HTR-8/SVneo (cell line): Measurements from ENCODE around the gene PYGM.
A peak's percentile ranks its signal among the peaks of the same experiment; 100 is the strongest.

ENCODE experiments used
- DNase-seq: peaks from one replicate; pipeline ENCODE4 v3.0.0; 2011; ENCODE audit warnings: low spot score, mixed read lengths; ENCODE audit not compliant: insufficient read length
- FAIRE-seq: peaks from 2 replicates; lab custom pipeline; 2011; peaks lifted over from hg19 to GRCh38; lab: Jason Lieb, UNC

PYGM gene

DNA sequence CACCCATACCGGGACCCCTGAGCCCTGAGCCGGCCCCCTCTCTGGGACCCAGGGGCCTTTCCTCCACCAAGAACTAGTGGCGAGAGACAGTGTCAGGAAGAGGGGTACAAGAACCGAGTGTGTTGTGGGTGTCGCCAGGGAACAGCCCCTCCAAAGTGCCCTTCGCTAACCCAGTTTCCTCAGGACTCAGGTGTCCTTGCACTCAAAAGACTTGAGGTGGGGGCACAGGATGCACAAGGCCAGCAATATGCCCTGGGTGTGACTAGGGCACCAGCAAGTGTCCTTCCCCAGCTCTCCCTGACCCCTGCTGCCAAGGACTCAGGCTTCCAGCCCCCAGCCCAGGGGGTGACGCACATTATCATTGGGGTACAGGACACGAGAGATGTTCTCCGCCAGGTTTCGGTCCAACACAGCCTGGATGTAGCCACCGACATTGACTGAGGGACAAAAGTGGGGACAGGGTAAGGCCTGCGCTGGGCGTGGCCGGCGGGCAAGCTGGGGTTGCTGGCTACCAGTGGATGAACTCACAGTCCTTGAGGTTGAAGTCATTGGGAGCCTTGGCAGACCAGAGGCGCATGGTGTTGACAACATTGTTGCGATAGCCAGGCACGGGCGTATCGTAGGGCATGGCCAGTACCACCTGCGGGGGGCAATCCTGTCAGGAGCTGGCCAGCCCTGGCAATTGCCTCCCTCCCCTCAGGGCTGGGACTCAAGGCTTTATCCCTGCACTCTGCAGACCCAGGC, 4.7 kb downstream of the PYGM start:
- no peak for FAIRE-seq
- DNase-seq = no peak

DNA sequence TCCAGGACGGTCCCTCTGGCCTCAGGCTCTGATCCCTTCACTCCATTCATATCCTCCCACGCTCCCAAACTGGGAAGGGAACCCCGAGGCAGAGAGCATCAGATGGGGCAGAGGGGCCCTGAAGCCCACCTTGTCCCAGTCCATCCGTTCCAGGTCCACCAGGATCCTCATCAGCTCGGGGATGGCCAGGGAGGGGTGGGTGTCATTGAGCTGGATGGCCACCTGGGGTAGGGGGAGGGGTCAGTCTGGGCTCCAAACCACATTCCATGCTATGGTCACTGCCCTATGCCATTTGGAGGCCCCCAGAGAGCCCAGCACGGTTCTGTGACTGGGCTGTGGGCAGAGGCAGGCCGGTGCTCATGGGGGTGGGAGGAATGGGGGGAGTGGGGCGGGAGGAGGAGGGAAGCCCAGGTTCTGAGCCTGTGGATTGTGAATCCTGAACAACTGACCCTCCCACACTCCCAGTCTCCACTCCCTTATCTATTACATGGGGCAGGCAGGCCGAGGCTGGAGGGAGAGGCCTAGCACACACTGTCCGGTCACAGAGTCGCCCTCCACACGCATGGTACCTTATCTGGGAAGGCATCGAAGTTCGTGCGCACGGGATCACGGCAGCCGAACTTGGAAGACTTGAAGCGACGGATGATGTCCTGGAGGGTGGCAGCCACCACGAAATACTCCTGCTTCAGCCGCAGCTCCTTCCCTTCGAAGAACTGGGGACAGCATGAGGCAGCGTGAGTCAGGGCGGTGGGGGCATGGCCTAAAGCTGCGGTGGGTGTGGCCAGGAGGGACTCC, 5.5 kb downstream of the PYGM start:
- no peak for DNase-seq
- no peak for FAIRE-seq

DNA sequence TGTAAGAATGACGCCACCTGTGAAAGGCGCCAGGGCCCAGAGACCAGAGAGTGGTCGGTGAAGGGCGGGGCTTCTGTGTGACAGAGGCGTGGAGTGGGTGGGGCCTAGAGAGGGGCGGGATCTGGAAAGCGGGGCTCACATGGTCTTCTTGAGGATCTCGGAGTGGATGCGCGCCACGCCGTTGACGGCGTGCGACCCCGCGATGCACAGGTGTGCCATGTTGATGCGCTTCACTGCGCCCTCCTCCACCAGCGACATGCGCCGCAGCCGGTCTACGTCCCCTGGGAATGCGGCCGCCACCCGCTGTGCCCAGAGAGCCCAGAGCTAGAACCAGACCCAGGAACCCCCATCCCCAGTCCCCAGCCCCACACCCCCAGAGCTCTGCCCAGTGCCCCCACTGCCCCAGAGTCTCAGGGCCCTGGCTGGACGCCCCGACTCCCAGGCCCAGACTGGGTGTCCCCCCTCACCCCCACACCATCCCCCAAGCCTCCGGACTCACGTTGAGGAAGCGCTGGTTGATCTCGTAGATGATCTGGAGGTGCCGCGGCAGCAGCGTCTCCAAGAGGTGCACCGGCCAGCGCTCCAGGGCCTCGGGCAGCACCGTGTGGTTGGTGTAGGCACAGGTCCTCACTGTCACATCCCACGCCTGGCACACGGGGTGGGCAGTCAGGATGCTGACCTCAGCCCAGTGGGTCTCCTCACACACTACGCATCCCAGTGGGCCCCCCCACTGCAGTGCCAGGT, 6.2 kb downstream of the PYGM start:
- DNase-seq (no peak), FAIRE-seq (no peak)

DNA sequence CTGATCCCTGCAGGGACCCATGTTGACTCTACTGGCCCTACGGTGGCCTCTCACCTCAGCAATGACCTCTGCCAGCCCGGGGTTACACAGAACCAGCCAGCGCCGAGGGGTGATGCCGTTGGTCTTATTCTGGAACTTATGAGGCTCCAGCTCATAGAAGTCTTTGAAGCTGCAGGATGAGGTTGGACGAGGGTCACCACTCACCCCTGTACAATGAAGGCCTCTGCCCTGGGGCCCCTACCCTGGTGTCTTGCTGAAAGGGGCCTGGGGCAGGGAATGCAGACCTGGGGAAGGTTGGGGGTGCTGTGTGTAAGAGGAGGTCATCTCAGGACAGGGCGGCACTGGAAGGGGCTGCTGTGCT, 6.8 kb downstream of the PYGM start:
- no peak for FAIRE-seq
- DNase-seq = no peak

DNA sequence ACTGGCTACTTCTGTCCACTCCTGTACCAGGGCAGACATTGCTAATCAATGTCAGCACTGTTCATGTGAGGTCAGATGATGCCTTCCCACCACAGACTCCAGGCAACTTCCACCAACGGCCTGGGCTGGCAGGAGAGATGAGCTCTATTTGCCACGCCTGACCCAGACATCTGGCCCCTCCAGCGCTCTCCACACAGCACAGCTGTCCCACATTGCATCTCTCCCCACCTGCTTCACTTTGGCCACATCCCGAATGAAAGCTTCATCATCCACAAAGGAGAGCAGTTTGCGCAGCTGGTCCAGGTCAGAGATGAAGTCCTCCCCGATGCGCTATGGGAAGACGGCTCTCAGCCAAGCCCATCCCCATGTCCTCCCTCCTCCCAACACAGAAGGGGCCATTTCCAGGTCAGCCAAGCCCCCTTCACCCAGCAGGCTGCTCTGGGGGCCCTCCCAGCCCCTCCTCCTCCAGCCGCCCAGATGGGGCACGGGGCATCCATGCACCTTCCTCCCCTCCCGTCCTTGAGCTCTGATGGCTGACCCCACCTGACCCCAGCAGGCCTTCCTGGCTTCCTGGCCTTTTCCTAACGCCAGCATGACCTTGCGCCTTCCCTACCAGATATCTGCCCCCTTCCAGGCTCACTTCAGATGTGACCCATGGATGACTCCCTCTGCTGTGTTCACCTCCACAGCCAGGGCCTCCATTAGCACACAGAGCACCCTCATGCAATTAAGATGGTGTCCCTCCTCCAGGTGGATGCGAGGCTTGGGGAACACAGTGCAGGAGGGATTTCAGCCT, 7.4 kb downstream of the PYGM start:
- FAIRE-seq (no peak), DNase-seq (no peak)

DNA sequence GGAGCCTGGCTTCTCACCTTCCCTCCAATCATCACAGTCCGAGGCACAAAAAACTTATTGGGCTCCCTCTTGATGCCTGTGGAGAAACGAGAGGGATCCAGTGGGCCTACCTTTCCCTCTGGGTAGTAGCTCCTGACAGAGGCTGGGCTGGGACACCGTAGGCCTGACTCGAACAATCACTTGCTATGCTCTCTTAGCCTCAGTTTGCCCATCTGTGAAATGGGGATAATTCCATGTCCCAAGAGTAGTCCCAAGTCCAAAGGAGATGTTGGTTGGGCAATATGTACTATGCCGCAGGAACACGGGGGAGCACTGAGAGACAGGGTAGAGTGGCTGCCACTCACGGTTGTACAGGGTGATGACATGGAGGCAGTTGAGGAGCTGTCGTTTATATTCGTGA, 8.2 kb downstream of the PYGM start:
- DNase-seq = no peak

DNA sequence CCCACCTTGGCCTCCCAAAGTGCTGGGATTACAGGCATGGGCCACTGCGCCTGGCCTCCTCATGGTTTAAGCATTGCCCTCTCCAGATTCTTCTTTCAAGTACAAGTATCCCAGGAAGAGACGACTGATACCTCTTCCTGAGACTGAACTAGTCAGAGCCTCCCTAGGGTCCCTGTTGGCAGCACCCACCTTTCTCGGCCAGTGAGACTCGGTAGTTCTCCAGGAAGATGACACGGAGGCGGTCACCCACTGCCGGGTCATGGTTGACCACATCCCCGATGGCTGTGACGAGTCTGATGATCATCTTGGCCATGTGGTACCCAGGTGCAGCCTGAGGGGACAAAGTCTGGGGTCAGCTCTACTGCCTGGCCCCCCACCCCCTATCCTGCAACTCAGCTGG, 8.6 kb downstream of the PYGM start:
- DNase-seq = no peak
- FAIRE-seq = no peak

More for the DNA sequence above, 8.2 kb downstream of the PYGM start:
- no peak for FAIRE-seq

DNA sequence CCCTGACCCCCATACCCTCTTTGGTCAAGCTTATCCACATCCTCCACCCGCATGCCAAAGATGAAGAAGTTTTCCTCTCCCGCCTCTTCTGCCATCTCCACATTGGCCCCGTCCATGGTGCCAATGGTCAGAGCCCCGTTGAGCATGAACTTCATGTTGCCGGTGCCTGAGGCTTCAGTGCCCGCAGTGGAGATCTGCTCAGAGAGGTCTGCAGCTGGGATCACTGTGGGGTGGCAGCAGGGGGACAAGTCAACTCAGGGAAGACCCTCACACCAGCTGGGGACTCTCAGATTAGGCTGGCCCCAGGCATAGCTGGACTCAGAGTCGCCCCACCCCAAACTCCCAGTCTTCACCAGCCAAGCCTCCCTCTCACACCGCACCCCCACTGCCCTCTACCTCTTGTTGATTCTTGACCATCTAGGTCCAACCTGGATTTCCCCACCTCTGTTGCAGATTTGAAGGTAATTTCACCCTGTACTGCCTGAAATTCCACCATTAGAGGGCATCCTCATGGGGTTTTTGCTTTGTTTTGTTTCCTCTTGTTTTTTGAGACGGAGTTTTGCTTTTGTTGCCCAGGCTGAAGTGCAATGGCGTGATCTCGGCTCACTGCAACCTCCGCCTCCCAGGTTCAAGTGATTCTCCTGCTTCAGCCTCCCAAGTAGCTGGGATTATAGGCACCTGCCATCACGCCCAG, 9.3 kb downstream of the PYGM start:
- no peak for FAIRE-seq
- DNase-seq = no peak

DNA sequence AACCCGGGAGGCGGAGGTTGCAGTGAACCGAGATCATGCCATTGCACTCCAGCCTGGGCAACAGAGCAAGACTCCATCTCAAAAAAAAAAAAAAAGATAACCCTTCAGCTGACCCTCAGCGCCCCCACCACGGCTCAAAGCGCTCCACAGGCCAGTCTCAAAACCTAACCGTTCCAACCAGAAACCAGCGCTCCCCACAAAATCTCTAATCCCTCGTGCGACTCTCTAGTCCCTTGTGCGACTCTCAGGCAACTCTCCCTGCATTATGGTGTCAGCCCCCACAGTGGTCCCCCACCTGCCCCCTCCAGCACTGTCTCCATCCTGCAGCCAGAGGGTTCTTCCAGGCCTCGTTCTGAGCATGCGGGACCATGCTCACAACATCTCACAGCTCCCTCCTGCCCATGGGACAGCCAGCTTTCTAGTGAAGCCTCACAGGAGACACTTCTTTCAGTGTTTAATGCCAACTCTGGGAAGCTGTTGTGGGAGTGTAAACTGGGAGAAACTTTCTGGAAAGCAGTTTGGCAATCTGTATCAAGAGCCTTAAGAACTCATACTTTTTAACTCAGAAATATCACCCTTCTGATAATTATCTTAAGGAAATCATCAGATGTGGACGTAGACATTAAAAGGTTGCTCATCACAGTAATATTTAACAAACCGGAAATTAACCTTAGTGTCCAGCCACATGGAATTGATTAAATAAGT, 11.7 kb downstream of the PYGM start:
- no peak for FAIRE-seq
- DNase-seq = no peak

DNA sequence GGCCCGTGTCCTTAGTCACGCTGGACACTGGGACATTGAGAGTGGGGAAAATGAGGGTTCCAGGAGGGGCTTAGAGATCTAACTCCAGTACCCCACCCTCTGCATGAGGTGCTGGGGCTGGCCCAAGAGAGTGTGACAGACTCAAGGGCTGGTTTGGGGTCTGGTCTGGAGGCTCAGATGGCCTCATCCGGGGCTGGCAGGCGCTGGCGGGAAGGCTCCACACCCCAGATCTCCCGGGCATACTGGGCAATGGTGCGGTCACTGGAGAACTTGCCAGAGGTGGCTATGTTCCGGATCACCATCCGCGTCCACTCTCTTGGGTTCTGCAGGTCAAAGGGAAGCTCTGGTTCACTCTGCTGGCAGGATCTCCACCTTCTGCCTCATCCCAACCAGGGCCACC, 13.3 kb downstream of the PYGM start:
- no peak for FAIRE-seq
- no peak for DNase-seq

DNA sequence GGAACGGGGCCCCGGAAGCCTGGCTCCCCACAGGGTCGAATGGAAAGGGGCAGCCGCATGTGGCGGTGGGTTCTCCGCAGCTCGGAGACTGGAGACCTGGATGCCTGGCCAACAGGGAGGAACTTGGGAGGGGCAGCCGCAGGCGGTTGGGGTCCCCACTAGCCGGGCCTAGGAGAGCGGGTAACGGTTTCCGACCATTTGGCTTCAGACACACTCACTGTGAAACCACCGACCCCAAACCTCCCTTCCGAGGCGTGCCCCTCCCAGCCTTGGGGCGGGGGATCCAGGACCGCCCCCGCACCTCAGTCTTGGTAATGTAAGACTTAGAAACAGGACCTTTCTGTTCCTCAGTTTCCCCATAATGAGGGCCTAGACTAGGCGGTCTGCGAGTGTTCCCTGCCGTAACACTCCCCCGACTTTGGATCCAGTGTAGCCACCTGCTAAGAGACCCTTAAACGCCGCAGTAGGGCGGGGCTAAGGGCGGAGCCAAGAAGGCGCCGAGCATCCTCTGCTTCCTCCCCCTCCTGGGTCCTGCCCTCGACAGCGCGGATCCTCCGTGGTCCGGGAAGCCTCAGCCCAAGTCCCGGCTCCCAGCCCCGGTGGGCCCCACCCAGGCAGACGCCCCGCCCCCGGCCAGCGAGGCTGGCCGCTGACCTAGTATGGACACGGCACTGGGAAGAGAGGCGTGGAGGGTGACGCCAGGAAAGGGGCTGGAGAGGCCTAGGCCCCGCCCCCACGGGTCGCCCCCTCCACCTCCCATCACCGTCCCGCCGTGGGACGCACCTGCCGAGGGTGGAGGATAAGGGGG, 14.0 kb downstream of the PYGM start:
- DNase-seq (no peak), FAIRE-seq (no peak)

DNA sequence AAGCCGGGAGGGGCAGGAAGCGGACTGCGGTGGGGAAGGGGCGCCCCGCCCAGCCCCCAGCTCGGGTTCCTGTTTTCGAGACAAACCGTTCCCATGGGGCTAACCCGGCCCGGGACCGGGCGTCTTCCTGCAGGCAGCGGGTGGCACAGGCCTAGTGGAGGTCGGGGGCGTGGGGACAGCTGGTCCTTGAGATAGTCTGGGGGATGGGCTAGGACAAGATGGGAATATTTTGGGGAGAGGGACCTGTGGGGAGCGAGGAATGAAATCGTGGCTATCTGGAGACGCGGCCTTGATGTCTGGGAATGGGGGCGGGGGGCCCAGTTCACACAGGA, 14.6 kb downstream of the PYGM start:
- no peak for DNase-seq
- no peak for FAIRE-seq

DNA sequence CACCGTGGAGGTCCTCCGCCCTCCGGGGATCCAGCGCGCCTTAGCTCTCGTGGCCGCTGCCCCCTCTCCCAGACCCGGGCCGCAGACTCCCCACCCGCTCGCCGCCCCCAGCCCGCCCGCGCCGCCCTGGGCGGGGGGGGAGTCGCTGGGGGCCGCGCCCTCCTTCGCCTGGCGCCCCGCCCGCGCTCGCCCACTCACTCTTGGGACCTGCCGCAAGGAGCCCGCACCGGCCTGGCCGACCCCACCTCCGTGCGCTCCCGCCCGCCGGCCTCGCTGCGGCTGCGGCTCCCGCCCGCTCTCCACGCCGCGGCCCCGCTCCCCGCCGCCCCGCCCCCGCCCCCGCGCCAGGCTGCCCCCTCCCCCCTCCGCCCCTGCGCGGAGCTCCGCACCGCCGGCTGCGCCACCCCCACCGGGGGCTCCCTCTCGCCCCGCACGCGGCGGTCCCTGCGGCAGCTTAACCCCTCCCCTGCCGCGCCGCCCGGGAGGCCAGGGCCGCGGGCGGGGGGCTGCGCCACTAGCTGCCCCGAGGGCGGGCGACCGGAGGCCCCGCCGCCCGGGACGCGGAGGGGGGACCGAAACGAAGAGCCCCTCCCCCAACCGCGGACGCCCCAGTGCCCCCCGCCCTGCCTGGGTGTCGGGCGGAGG, 15.1 kb downstream of the PYGM start:
- no peak for DNase-seq
- FAIRE-seq = no peak

DNA sequence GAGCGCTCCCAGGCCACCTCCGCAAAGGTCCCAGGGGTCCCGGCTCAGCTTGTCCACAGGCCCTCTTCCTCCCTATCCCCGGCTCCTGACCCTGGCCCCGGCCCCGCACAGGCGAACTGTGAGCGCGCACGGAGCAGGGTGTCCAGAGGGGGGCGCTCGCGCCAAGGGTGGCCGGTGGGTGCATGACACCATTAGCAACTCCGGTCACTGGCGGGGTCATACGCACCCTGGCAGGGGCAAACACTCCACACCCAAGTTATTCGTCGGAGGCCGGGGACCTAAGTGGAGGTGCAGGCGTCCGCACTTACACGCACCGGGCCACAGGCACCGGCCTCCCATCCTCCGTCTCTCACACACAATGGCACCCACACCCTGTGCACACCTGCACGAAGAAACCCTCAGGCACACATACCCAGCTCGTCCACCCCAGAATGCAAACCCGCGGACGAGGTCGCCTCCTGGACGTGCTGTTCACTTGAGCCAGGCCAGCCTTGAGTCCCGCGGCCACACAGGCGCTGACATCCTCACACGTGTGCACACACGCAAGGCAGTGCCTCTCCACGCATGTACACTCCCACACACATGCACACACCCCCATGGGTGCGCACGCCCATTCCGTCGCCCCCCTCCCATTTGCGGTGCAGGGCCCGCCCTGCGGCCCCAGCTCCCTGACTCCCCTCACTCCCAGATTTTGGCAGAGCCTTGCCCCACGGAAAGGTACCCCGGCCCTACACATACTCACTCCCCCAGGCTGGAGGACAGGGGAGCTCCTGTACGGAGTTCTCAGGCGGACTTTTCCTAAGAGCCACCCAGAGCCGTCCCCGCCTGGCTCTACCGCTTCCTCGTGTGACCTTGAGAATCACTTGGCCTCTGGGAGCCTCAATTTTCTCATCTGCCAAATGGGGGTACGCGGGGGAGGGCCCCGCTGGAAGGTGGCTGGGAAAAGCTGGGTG, 15.9 kb downstream of the PYGM start, which contains the start of gene RASGRP2:
TSS of gene RASGRP2 (minus strand) at position 552 of the 953 bp plus-strand sequence. CDS start 1,276 bp downstream, outside the sequence.
- peak; percentile 26 for DNase-seq
- peak; percentile 28 for FAIRE-seq

DNA sequence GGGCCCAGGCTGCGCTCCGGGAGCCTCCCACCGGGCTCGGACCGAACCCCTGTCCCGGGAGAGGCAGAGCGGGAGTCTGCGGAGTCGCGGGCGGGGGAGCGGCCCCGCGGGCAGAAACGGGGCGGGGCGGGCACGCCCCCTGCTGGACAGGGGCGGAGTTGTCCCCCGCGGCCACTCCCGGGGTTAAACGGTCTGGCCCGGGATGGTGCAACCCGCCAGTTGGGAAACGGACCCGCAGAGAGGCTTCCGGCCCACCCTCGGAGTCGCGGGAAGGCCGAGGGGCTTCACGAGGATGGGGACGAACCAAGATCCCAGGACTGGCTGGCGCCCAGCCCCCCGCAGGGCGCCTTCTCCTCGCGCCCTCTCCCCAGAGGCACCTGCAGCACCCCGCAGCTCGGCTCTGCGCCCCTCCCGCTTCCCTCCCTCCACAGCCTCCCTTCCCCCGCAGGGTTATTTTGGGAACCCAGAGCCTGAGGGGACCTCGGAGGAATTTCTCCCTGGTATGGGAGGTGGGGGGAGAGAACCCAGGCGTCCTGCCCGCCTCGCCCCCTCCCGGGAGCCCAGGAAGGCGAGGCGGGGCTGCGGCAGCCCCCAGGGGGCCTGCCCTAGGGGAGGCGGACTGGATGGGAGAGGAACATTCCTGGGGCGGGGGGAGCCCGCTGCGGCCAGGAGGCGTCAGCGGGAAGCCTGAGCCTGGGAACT, 16.7 kb downstream of the PYGM start:
- DNase-seq = peak; percentile 80
- no peak for FAIRE-seq
